ENCODE data around the gene DEPDC7. TPM values are rescaled to one million over a fixed set of nuclear protein-coding genes. Genes with fewer than 3 reads are reported as not detected.

The DEPDC7 gene
- total and polyA plus RNA-seq, 2 experiments from 2014 or later: 8.6 to 10.9 TPM

- H3K9me2 ChIP-seq (ENCODE audit: insufficient read depth): no peaks in the 10 kb centered on the region; the same call in 1 of the 2 replicates
- DNase-seq (ENCODE audit: low spot score): no peak
These were observed 23.8 kb upstream of the DEPDC7 start for GRCh38 chr11:32991898-32992297.

GRCh38 chr11:33000181-33000580 is 15.5 kb upstream of the DEPDC7 start:
- no peak overlapping the region for H3K4me3 Mint-ChIP-seq
- Histone ChIP-seq H3K79me2 (replicated peaks; ENCODE audit: insufficient read depth) (no peaks in the 10 kb centered on the region), H3K4me1 (ENCODE audit: insufficient read depth) (peaks cover 11% of the 10 kb centered on the region; the same call in 1 of the 2 replicates), H3K36me3 (ENCODE audit: insufficient read depth) (no peaks in the 10 kb centered on the region), H3K4me3 (no peak overlapping the region), H3F3A (replicated peaks; ENCODE audit: low read depth) (no peaks in the 10 kb centered on the region), H3K4me2 (no peak overlapping the region), H3K27ac (ENCODE audit: low read depth) (no peak overlapping the region), H2AFZ (no peak overlapping the region; the same call in 1 of the 2 replicates), H3K27me3 (ENCODE audit: insufficient read depth) (no peaks in the 10 kb centered on the region), H4K20me1 (replicated peaks; ENCODE audit: insufficient read depth) (no peaks in the 10 kb centered on the region), H3K9me2 (ENCODE audit: insufficient read depth) (no peaks in the 10 kb centered on the region; the same call in 1 of the 2 replicates)
- peaks cover 4% of the 10 kb centered on the region for H3K27me3 Mint-ChIP-seq (ENCODE audit: insufficient read depth, low read depth, poor library complexity)
- peaks cover 6% of the 10 kb centered on the region; the same call in 2 of the 3 replicates for H3K4me1 Mint-ChIP-seq
- H3K27ac Mint-ChIP-seq: no peak overlapping the region
- no peaks in the 10 kb centered on the region; the same call in 2 of the 3 replicates for H3K9me3 Mint-ChIP-seq
- H3K36me3 Mint-ChIP-seq (ENCODE audit: low read depth): no peaks in the 10 kb centered on the region
- no peak for DNase-seq (ENCODE audit: low spot score)
- ATAC-seq: no peak
- TF ChIP-seq ZNF331 (CRISPR knock-in tag; IDR thresholded peaks at IDR 0.05; ENCODE audit: low read depth) (no peak), CREB1 (CRISPR knock-in tag; IDR thresholded peaks at IDR 0.05; ENCODE audit: low read depth) (no peak), CTCF (conservative IDR thresholded peaks at IDR 0.05; ENCODE audit: low read depth in 2 of 2) (no peak), POLR2AphosphoS5 (IDR thresholded peaks at IDR 0.05; ENCODE audit: low read depth) (no peak)

More at GRCh38 chr11:32991898-32992297, 23.8 kb upstream of the DEPDC7 start:
- H3K27ac Mint-ChIP-seq: no peak overlapping the region
- H3K27me3 Mint-ChIP-seq (ENCODE audit: insufficient read depth, low read depth, poor library complexity): peaks cover 3% of the 10 kb centered on the region
- Histone ChIP-seq H3K27ac (ENCODE audit: low read depth) (no peak overlapping the region), H3K4me3 (no peak overlapping the region), H3K79me2 (replicated peaks; ENCODE audit: insufficient read depth) (no peaks in the 10 kb centered on the region), H3K4me1 (ENCODE audit: insufficient read depth) (no peaks in the 10 kb centered on the region), H3K4me2 (no peak overlapping the region), H3K36me3 (ENCODE audit: insufficient read depth) (no peaks in the 10 kb centered on the region), H3K27me3 (ENCODE audit: insufficient read depth) (no peaks in the 10 kb centered on the region), H2AFZ (no peak overlapping the region), H4K20me1 (replicated peaks; ENCODE audit: insufficient read depth) (no peaks in the 10 kb centered on the region), H3F3A (replicated peaks; ENCODE audit: low read depth) (no peaks in the 10 kb centered on the region)
- TF ChIP-seq REST (IDR thresholded peaks at IDR 0.05; ENCODE audit: unreplicated experiment) (no peak), STAT1 (IDR thresholded peaks at IDR 0.05; ENCODE audit: unreplicated experiment) (no peak), NANOG (IDR thresholded peaks at IDR 0.05; ENCODE audit: borderline replicate concordance) (no peak)
- ATAC-seq: no peak
- peaks cover 3% of the 10 kb centered on the region; the same call in 1 of the 3 replicates for H3K36me3 Mint-ChIP-seq (ENCODE audit: low read depth)
- H3K9me3 Mint-ChIP-seq: peaks cover 11% of the 10 kb centered on the region
- H3K4me1 Mint-ChIP-seq: no peaks in the 10 kb centered on the region
- H3K4me3 Mint-ChIP-seq: no peak overlapping the region
